ENCODE measurements around the gene PROK1. TPM values are rescaled to one million over a fixed set of nuclear protein-coding genes. Genes with fewer than 3 reads are reported as not detected.

PROK1 gene
- total RNA-seq, 2 donors from 2014 or later: 0.26 to 4.9 TPM

DNA sequence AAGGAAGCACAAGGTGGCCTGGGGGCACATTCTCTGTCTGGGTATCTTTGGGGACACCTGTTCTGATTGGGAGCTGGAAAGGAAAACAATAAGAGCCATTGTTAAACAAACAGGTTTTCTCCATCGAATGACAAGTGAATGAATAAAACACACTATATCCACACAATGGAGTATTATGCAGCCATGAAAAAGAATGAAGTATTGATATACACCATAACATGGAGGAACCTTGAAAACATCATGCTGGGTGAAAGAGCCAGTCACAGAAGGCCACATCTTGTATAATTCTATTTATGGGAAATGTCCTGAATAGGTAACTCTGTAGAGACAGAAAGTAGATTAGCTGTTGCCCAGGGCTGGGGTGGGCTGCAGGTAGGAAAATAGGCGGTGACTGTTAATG is 11.1 kb downstream of the PROK1 start:
- Histone ChIP-seq H3K27me3 (no peaks in the 10 kb centered on the region), H3K4me1 (peaks cover 25% of the 10 kb centered on the region), H3K27ac (no peak overlapping the region), H3K9me3 (no peaks in the 10 kb centered on the region), H3K4me3 (no peak overlapping the region), H3K36me3 (replicated peaks in 1 of 2; ENCODE audit: insufficient read depth in 1 of 2, low read depth in 2 of 2) (no peaks in the 10 kb centered on the region)
- no peak for TF ChIP-seq POLR2A (IDR thresholded peaks at IDR 0.05)
- no peak for TF ChIP-seq CTCF (IDR thresholded peaks at IDR 0.05)
- 46 to 81% methylated on average over 2 of the region's 2 CpGs for WGBS, 2 donors
- ATAC-seq (no peak), DNase-seq (no peak)
- intact Hi-C loops (cut with DNase I): loop anchor here (5.0 kb wide), 1 partner anchor 265 kb away; no protein-coding TSS in a partner anchor

GRCh38 chr1:110462964-110463363 is 12.0 kb downstream of the PROK1 start:
- peaks cover 25% of the 10 kb centered on the region for H3K4me1 ChIP-seq
- DNase-seq (no peak), ATAC-seq (no peak)
- no peak overlapping the region for H3K4me3 ChIP-seq
- no peak for TF ChIP-seq CTCF (IDR thresholded peaks at IDR 0.05)
- H3K27me3 ChIP-seq: no peaks in the 10 kb centered on the region
- intact Hi-C loops (cut with DNase I): loop anchor here (5.0 kb wide), 1 partner anchor 266 kb away; no protein-coding TSS in a partner anchor
- no peaks in the 10 kb centered on the region for H3K9me3 ChIP-seq
- H3K27ac ChIP-seq: no peak overlapping the region
- no peaks in the 10 kb centered on the region for H3K36me3 ChIP-seq (replicated peaks in 1 of 2; ENCODE audit: insufficient read depth in 1 of 2, low read depth in 2 of 2)

DNA sequence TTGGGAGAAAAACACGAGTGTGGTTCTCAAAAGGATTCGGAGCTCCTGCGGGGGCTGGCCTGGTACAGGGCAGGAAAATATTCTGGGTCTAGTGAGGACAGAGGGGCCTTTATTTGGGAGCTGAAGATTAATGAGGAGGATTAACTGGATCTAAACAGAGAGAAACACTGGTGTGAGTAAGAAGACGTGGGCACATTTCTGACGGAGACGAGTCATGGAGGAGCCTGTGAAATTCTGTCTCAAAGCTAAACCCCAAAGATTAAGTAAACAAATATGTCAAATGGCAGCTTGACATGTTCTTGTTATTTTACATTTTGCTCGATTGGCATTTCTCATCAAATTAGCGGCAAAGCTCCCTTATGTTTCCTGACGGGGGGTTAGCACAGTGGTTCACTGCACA is 12.8 kb downstream of the PROK1 start:
- ATAC-seq: no peak

GRCh38 chr1:110464340-110464739 is 13.4 kb downstream of the PROK1 start:
- intact Hi-C loops (cut with DNase I): loop anchor here (5.0 kb wide), 1 partner anchor 267 kb away; no protein-coding TSS in a partner anchor
- Histone ChIP-seq H3K4me3 (no peak overlapping the region), H3K27me3 (no peaks in the 10 kb centered on the region), H3K9me3 (no peaks in the 10 kb centered on the region), H3K27ac (peak overlapping the region; percentile 37 to 66 (median 55)), H3K36me3 (replicated peaks in 1 of 2; ENCODE audit: insufficient read depth in 1 of 2, low read depth in 2 of 2) (no peaks in the 10 kb centered on the region), H3K4me1 (peaks cover 25% of the 10 kb centered on the region)
- peak; percentile 90 for ATAC-seq
- 59 to 70% methylated on average over 2 of the region's 2 CpGs for WGBS, 2 donors
- DNase-seq: no peak
- TF ChIP-seq POLR2A (IDR thresholded peaks at IDR 0.05): no peak
- no peak for TF ChIP-seq CTCF (IDR thresholded peaks at IDR 0.05)

More for the DNA sequence above, 12.8 kb downstream of the PROK1 start:
- 80 to 84% methylated on average over 9 of the region's 9 CpGs for WGBS, 2 donors
- H3K27me3 ChIP-seq: no peaks in the 10 kb centered on the region
- intact Hi-C loops (cut with DNase I): loop anchor here (5.0 kb wide), 1 partner anchor 266 kb away; no protein-coding TSS in a partner anchor
- no peak overlapping the region for H3K4me3 ChIP-seq
- DNase-seq: no peak
- H3K4me1 ChIP-seq: peaks cover 25% of the 10 kb centered on the region
- H3K9me3 ChIP-seq: no peaks in the 10 kb centered on the region
- no peaks in the 10 kb centered on the region for H3K36me3 ChIP-seq (replicated peaks in 1 of 2; ENCODE audit: insufficient read depth in 1 of 2, low read depth in 2 of 2)
- peak overlapping the region in 3 of 4 donors; percentile 49 to 66 (median 61) for H3K27ac ChIP-seq
- TF ChIP-seq CTCF (IDR thresholded peaks at IDR 0.05): no peak
